ENCODE measurements around the gene SLC35F1.

The SLC35F1 gene

GRCh38 chr6:118122801-118123200 is 215.7 kb downstream of the SLC35F1 start:
- DNase-seq (ENCODE audit: low read depth), result no peak

DNA sequence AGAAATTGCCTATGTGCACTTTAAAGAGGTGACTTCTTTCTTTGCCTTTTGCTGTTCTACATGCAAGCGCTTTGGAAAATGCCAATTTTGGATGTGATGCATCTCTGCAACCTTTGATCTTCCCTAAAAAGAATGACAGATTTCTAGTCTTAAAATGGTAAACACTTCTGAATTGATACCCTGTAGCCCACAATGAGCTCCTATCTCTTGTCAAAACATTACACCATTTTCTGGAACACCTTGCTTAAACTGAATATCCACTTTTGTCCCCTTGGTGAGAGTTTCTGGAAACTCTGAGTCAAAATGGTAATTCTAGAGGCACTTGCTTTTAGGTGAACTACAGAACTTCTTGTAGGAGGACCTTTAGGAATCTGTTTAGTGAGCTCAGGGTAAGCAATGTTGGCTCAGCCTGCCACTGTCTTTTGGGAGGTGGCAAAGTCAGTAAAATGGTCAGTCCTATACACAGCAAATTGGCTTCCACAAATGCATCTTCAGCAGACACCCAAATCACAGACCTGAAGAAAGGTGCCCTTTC is 216.5 kb downstream of the SLC35F1 start:
- DNase-seq (ENCODE audit: low read depth), result no peak

- no peak for DNase-seq (ENCODE audit: low read depth)
These were observed 217.8 kb downstream of the SLC35F1 start for GRCh38 chr6:118124851-118125250.

- DNase-seq (ENCODE audit: low read depth), result no peak
These were observed 221.7 kb downstream of the SLC35F1 start for GRCh38 chr6:118128755-118129154.

DNA sequence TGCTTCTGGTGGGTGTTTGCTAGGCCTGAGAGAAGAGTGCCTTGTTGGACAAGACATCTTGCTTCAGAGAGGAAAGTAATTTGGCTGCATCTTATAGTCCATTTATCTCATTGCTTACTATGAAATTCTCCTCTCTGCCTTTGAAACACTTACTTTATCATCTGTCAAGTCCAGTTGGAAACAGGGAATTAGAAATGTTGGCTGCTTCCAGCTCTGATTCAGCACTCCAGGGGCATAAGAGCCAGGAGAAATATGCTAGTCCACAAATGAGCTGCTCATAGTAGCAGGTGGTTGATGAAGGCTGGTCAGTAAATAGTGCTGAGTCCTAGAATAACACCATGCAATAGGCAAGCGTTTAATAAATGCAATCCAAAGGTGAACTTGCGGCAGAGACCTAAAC is 227.1 kb downstream of the SLC35F1 start:
- no peak for DNase-seq (ENCODE audit: low read depth)

DNA sequence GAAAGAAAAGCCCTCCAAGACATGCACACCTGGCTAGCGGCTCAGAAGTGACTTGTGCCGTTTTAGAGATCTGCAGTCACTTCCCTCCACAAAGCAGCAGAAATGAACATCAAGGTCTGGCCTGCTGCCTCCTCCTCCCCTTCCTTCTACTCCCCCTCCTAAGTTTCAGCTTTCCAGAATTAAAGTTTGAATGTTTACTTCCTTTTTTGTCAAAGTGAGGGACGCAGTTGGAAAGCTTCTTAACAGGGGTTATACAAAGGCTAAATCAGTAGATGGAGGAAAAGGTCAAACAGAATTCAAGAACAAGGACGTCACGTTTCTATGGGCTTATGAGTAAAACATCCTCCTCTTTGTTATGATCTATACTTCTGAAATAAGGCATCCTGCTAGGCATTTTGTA is 227.7 kb downstream of the SLC35F1 start:
- no peak for DNase-seq (ENCODE audit: low read depth)

- DNase-seq (ENCODE audit: low read depth), result no peak
These were observed 228.3 kb downstream of the SLC35F1 start for GRCh38 chr6:118135371-118135770.

DNA sequence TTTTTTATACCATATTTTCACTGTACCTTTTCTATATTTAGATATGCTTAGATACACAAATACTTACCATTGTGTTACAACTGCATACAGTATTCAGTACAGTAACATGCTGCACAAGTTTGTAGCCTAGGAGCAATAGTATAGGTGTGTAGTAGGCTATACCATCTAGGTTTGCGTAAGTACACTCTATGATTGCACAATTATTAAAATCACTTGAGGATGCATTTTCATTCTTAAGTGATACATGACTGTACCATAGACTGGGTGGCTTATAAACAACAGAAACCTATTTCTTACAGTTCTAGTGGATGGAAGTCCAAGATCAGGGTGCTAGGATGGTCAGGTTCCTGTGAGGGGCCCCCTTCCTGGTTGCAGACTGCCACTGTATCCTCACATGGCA is 234.1 kb downstream of the SLC35F1 start:
- DNase-seq (ENCODE audit: low read depth), result no peak

DNA sequence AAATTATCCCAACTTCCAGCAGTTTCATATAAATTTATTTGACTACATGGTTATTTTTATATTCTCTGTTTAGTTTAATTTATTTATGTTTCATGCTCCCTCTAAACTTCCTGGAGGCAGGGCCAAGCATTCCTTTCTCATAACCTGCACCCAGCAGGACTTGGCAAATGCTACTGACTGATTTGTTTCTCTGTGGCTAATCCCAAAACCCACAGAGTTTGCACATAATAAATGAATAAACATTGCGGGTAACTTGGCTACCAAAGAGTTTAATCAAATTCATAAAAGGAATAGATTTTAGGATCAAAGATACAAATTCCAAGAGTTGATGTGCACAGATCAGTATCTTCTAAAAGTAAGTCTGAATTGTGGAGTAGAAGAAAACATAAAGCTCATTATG is 239.5 kb downstream of the SLC35F1 start:
- no peak for DNase-seq (ENCODE audit: low read depth)

GRCh38 chr6:118147511-118147910 is 240.4 kb downstream of the SLC35F1 start:
- DNase-seq (ENCODE audit: low read depth), result no peak

DNA sequence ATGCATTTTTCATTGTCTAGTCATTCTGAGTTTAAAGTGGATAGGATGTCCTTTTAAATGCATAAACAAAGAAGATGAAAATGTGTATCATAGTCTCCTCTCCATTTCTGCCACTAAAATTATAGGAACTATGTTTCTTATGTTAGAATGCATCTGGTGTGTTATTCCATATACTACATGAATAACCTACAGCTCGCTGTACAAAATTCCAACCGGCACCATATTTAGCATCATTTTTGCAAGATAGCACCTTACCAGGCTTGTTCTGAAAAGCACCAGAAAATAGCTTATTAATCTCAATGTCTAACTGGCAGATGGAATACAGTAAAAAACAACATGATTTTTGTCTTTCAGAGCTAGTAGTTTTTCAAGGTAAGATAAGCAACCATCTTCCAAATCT is 241.5 kb downstream of the SLC35F1 start:
- DNase-seq (ENCODE audit: low read depth), result no peak

DNA sequence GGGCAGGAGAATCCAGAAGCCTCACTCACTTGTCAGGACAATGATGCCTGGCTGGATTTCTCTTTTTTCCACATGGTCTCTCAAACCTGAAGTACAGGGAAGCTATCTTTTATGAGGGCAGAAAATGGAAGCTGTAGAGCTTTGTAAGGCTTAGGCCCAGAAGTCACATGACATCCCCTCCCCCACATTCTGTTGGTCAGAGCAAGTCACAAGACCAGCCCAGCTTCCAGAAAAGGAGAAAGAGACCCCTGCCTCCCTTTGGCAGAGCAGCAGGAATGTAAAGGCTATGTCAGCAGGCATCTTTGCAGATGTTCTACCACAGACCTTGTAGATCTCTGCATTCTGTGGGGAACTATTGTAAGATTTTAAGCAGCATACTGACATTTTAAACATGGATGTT is 245.5 kb downstream of the SLC35F1 start:
- no peak for DNase-seq (ENCODE audit: low read depth)

DNA sequence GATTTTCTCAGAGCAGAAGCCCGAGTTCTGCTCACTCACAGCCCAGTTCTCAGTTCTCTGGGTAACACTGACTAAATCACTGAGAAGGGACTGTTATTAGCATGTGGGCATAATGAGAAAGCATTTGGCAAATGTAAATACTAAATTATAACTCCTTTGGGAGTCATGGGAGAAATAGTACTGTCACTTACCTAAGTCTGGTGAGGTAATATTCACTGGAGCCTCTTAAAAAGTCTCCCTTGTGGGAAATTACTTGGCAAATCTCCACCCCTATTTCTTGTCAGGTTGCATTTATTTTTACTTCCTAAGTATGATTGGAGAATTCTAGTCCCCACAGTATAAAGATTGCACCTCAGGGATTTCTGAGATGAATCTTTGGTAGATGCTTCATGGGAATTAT is 254.3 kb downstream of the SLC35F1 start:
- DNase-seq (ENCODE audit: low read depth), result no peak

DNA sequence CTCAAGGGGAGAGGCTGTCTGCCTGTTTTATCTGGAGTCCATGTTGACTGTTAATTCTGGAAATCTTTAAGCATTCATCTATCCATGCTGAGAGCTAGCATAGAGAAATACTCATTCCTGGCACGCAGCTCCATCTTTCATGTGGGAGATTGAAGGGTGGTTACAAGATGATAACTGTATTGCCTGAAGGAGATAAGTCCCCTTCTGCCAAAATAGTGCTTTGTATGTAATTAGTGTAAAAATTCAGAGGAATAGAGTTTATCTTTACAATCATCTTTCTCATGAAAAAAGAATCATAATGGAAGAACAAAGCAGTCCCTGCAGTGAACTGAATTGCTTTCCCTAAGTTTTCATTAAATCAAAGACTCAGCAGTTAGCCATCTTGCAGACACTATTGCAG is 256.5 kb downstream of the SLC35F1 start:
- no peak for DNase-seq (ENCODE audit: low read depth)

DNA sequence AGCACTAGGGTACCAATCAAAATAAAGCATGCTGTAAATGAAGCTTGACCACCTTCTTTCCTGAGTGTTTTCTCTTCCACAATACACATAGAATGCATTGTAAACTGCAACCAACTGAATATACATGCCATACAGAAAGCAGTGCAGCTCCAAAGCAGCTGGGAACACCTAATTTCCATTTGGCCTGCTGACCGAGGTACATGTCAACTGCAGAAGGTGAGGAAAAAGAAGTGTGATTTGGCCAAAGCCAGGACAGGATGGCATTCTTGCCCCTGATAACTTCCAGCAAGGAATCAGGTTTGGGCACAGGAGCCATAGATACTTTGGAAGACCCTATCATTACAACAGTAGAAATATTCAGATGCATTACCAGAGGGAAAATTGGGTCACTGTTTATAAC is 258.4 kb downstream of the SLC35F1 start:
- DNase-seq (ENCODE audit: low read depth), result no peak

GRCh38 chr6:118168421-118168820 is 261.4 kb downstream of the SLC35F1 start:
- DNase-seq (ENCODE audit: low read depth), result no peak

DNA sequence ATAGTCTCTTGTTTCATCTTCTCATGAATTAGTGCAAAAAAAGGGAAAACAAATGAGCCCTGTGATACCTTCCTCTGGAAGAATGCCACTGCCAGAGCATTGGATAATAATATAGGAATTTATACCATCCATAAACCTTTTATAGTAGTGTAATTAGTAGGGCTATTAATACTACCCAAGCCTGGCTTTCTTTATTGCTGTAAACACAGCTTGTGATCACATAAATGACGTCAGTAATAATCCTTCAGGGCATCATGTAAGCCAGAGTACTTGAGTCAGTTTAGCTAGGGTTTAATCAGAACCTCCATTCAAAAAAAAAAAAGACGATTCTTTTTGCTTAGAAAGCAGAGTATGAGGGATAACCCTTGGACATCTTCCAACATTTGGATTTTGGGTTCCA is 264.8 kb downstream of the SLC35F1 start:
- DNase-seq (ENCODE audit: low read depth), result no peak

DNA sequence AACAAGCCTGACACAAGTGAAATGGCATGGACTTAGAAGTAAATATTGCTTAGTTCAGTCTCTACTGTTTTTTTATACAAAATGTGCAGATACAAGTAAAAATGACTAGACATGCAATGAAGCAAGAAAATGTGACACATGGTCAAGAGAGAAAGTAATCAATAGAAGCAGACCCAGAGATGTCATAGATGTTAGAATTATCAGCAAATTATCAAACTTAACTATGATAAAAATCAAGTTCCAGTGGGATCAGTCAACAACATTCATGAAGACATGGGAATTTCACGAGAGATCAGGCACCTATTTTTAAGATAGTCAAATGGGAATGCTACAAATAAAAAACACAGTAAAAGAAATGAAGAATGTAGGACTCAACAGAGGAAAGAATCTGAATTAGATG is 267.0 kb downstream of the SLC35F1 start:
- no peak for DNase-seq (ENCODE audit: low read depth)

- no peak for DNase-seq (ENCODE audit: low read depth)
These were observed 270.7 kb downstream of the SLC35F1 start for GRCh38 chr6:118177720-118178119.

DNA sequence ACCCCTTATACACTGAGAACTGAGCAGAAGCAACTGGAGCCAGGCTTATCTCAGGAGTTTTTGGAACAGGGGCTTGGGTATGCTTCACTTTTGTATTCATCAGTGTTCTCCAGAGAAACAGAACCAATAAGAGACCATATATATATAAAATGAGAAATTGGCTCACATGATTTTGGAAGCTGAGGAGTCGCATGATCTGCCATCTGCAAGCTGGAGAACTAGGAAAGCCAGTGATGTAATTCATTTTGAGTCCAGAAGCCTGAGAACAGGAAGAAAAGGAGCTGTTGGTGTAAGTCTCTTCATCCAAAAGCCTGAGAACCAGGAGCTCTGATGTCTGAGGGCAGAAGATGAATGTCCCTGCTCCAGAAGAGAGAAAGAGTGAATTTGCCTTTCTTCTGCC is 272.0 kb downstream of the SLC35F1 start:
- no peak for DNase-seq (ENCODE audit: low read depth)

GRCh38 chr6:118186672-118187567 is 279.9 kb downstream of the SLC35F1 start:
- no peak for DNase-seq (ENCODE audit: low read depth)

- no peak for DNase-seq (ENCODE audit: low read depth)
These were observed 280.6 kb downstream of the SLC35F1 start for GRCh38 chr6:118187568-118188164.

- DNase-seq (ENCODE audit: low read depth), result no peak
These were observed 281.5 kb downstream of the SLC35F1 start for GRCh38 chr6:118188561-118188960.

- no peak for DNase-seq (ENCODE audit: low read depth)
These were observed 290.5 kb downstream of the SLC35F1 start for GRCh38 chr6:118197539-118197938.

All from stimulated activated CD8-positive, alpha-beta memory T cell treated with anti-CD3 and anti-CD28 coated beads, Interleukin-12 subunit alpha, Interleukin-12 subunit beta, amount 100 ng/mL, for 1 hour (primary cell).